ENCODE measurements around the gene CHTOP.

DNA sequence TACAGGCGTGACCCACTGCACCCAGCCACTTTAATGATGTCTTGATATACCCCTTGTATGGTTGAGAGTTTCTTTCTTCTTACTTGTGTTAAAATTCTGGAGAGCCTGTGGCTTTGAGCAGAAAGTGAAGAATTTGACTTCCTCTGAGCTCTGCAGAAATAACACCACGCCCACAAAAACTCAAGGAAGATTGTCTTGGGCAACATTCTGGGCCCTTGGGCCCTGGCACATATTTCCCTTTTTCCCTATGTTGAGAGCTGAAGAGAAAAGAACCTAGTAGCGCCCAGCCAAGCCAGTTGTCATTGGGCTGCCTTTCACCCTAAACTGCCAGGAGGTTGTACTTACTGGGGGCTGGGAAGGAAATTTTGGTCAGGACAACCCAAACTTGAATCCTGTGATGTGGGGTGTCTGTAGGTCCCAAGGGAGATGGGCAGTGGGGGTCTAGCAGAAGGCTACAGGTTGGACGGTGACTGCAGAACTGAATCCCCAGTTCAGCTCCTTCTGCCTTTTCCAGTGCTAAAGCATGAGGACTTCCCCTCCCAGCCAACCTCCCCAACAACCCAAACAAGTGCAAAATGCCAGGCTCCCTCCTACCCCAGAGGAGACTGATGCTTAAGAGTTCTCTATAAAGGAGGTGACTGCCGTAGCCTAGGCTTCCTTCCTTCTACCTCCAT is 12.9 kb downstream of the CHTOP start:
- TF ChIP-seq, protein P1, sequence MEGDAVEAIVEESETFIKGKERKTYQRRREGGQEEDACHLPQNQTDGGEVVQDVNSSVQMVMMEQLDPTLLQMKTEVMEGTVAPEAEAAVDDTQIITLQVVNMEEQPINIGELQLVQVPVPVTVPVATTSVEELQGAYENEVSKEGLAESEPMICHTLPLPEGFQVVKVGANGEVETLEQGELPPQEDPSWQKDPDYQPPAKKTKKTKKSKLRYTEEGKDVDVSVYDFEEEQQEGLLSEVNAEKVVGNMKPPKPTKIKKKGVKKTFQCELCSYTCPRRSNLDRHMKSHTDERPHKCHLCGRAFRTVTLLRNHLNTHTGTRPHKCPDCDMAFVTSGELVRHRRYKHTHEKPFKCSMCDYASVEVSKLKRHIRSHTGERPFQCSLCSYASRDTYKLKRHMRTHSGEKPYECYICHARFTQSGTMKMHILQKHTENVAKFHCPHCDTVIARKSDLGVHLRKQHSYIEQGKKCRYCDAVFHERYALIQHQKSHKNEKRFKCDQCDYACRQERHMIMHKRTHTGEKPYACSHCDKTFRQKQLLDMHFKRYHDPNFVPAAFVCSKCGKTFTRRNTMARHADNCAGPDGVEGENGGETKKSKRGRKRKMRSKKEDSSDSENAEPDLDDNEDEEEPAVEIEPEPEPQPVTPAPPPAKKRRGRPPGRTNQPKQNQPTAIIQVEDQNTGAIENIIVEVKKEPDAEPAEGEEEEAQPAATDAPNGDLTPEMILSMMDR (IDR thresholded peaks at IDR 0.05) = no peak
- TF ChIP-seq ZFX (IDR thresholded peaks at IDR 0.05; ENCODE audit: borderline replicate concordance) = no peak

All from 22Rv1 (cell line).